ENCODE results near the gene TRIM7. TPM values are rescaled to one million over a fixed set of nuclear protein-coding genes. Genes with fewer than 3 reads are reported as not detected.

TRIM7 gene
- total RNA-seq, 1 experiment from 2014 or later, result not detected

DNA sequence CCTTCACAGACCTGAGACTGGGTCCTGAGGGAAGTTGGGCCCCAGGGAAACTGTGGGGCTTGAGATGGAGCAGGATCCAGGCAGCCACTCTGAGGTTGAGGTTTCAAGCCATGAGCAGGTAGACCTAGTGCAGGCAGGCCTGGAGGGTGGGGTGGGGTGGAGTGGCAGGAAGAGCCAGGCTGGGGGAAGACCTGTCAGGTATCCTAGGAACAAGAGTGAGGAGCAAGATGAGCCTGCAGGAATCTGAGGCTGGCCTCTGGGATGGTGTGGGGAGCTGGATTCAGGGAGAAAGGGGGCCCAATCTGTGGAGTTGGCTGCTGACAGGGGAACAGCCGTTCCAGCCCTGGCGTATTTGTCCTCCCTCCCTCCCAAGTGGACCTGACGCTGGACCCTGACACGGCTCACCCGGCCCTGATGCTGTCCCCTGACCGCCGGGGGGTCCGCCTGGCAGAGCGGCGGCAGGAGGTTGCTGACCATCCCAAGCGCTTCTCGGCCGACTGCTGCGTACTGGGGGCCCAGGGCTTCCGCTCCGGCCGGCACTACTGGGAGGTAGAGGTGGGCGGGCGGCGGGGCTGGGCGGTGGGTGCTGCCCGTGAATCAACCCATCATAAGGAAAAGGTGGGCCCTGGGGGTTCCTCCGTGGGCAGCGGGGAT is 28.9 kb upstream of the TRIM7 start:
- POLR2A ChIA-PET (ENCODE audit: low non-redundant PET), result no interaction called here
- no peak overlapping the region for H3K4me3 ChIP-seq (ENCODE audit: low read depth, low read length, poor library complexity, severe bottlenecking)
- no peaks in the 10 kb centered on the region for H3K9me3 ChIP-seq (ENCODE audit: low read depth, low read length, poor library complexity, severe bottlenecking)
- intact Hi-C loops (cut with micrococcal nuclease; ENCODE audit: unreplicated experiment), result no loop called here
- no peak overlapping the region for H3K27ac ChIP-seq (ENCODE audit: low read depth, low read length, poor library complexity, severe bottlenecking)
- peaks cover 54% of the 10 kb centered on the region for H3K36me3 ChIP-seq (ENCODE audit: insufficient read depth, low read length, poor library complexity, severe bottlenecking)
- CTCF ChIA-PET, result no interaction called here
- H3K4me1 ChIP-seq (ENCODE audit: insufficient read depth, low read length, poor library complexity, severe bottlenecking), result peaks cover 4% of the 10 kb centered on the region
- H3K27me3 ChIP-seq (replicated peaks; ENCODE audit: insufficient read depth, low read depth, low read length, poor library complexity), result no peaks in the 10 kb centered on the region
- no peak for TF ChIP-seq EZH2 (IDR thresholded peaks at IDR 0.05; ENCODE audit: borderline replicate concordance, low read depth, low read length, poor library complexity, severe bottlenecking)
- TF ChIP-seq, protein P1, sequence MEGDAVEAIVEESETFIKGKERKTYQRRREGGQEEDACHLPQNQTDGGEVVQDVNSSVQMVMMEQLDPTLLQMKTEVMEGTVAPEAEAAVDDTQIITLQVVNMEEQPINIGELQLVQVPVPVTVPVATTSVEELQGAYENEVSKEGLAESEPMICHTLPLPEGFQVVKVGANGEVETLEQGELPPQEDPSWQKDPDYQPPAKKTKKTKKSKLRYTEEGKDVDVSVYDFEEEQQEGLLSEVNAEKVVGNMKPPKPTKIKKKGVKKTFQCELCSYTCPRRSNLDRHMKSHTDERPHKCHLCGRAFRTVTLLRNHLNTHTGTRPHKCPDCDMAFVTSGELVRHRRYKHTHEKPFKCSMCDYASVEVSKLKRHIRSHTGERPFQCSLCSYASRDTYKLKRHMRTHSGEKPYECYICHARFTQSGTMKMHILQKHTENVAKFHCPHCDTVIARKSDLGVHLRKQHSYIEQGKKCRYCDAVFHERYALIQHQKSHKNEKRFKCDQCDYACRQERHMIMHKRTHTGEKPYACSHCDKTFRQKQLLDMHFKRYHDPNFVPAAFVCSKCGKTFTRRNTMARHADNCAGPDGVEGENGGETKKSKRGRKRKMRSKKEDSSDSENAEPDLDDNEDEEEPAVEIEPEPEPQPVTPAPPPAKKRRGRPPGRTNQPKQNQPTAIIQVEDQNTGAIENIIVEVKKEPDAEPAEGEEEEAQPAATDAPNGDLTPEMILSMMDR (conservative IDR thresholded peaks at IDR 0.05; ENCODE audit: low read depth, low read length), result no peak
- BruUV-seq (replicated peaks), result no TSS peak
- no peak for DNase-seq (ENCODE audit: low spot score)

DNA sequence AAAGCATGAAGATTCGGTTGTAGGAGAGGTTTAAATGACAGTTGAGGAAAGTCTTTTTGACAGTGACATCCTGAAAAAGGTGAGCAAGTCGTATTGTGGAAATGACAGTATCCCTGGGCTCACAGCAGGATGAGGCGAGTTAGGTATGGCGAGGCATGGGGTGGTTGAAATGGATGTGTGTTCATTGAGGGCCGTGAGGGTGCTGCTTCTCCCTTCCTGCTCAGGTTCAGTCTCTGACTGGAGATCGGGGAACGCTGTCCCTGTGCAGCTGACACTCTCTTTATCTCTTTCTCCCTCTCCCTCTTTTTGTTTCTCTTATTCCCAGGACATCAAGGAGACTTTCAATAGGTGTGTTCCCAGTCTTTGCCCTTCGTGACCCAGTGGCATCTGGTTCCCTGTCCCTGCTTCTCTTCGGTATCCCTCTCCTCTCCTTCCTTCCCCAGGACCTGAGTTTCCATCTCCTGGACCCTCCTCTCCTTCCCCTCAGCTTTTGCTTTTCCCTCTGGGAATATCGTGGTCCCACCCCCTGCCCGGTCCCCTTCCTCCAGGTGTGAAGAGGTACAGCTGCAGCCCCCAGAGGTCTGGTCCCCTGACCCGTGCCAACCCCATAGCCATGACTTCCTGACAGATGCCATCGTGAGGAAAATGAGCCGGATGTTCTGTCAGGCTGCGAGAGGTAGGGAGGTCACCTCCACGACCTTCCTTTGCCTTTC is 28.2 kb upstream of the TRIM7 start:
- Histone ChIP-seq H3K4me3 (ENCODE audit: low read depth, low read length, poor library complexity, severe bottlenecking) (no peak overlapping the region), H3K9me3 (ENCODE audit: low read depth, low read length, poor library complexity, severe bottlenecking) (no peaks in the 10 kb centered on the region), H3K36me3 (ENCODE audit: insufficient read depth, low read length, poor library complexity, severe bottlenecking) (peaks cover 47% of the 10 kb centered on the region), H3K4me1 (ENCODE audit: insufficient read depth, low read length, poor library complexity, severe bottlenecking) (peaks cover 4% of the 10 kb centered on the region), H3K27me3 (replicated peaks; ENCODE audit: insufficient read depth, low read depth, low read length, poor library complexity) (no peaks in the 10 kb centered on the region), H3K27ac (ENCODE audit: low read depth, low read length, poor library complexity, severe bottlenecking) (no peak overlapping the region)
- POLR2A ChIA-PET (ENCODE audit: low non-redundant PET), result no interaction called here
- TF ChIP-seq, protein P1 (conservative IDR thresholded peaks at IDR 0.05; ENCODE audit: low read depth, low read length), result no peak
- CTCF ChIA-PET, result no interaction called here
- no TSS peak for BruUV-seq (replicated peaks)
- no peak for DNase-seq (ENCODE audit: low spot score)
- intact Hi-C loops (cut with micrococcal nuclease; ENCODE audit: unreplicated experiment), result no loop called here

DNA sequence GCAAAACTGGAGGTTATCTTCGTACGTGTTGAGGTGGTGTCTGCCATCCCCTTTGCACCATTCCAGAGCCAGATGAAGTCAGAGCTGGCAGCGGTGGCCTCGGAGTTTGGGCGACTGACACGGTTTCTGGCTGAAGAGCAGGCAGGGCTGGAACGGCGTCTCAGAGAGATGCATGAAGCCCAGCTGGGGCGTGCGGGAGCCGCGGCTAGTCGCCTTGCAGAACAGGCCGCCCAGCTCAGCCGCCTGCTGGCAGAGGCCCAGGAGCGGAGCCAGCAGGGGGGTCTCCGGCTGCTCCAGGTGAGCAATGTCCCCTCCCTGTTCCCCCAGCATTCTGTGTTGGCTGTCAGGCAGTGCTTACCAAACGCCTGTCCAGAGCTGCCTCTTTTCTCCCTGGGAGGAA is 27.6 kb upstream of the TRIM7 start:
- Histone ChIP-seq H3K27ac (ENCODE audit: low read depth, low read length, poor library complexity, severe bottlenecking) (no peak overlapping the region), H3K4me3 (ENCODE audit: low read depth, low read length, poor library complexity, severe bottlenecking) (no peak overlapping the region), H3K36me3 (ENCODE audit: insufficient read depth, low read length, poor library complexity, severe bottlenecking) (peaks cover 41% of the 10 kb centered on the region), H3K9me3 (ENCODE audit: low read depth, low read length, poor library complexity, severe bottlenecking) (no peaks in the 10 kb centered on the region), H3K4me1 (ENCODE audit: insufficient read depth, low read length, poor library complexity, severe bottlenecking) (peaks cover 4% of the 10 kb centered on the region), H3K27me3 (replicated peaks; ENCODE audit: insufficient read depth, low read depth, low read length, poor library complexity) (no peaks in the 10 kb centered on the region)
- no peak for DNase-seq (ENCODE audit: low spot score)
- ChIA-PET POLR2A (ENCODE audit: low non-redundant PET) (no interaction called here), CTCF (no interaction called here)
- TF ChIP-seq EZH2 (IDR thresholded peaks at IDR 0.05; ENCODE audit: borderline replicate concordance, low read depth, low read length, poor library complexity, severe bottlenecking), result no peak
- TF ChIP-seq, protein P1 (conservative IDR thresholded peaks at IDR 0.05; ENCODE audit: low read depth, low read length), result no peak
- no TSS peak for BruUV-seq (replicated peaks)
- intact Hi-C loops (cut with micrococcal nuclease; ENCODE audit: unreplicated experiment), result no loop called here
